Esophagus muscularis mucosa (tissue), 3 donors: Measurements from ENCODE around the gene CORO7.

ENCODE experiments used
- POLR2A ChIP-seq: fragments of 450-650 bp; IDR thresholded peaks from one replicate; pipeline ENCODE4 v1.6.1; 2017; ENCODE audit warnings: antibody characterized with exemption, moderate library complexity, mild to moderate bottlenecking, low read depth
- TF ChIP-seq, protein P1 (sequence below), 3 experiments: fragments of 200-600 bp in 2 of 3; fragments of 450-650 bp in 1 of 3; sonication (generic) in 2 of 3; IDR thresholded peaks; one replicate each; pipeline ENCODE4 v1.5.1; 2017 to 2019; ENCODE audit warnings: antibody characterized with exemption in 3 of 3, mild to moderate bottlenecking in 2 of 3, moderate library complexity in 1 of 3

DNA sequence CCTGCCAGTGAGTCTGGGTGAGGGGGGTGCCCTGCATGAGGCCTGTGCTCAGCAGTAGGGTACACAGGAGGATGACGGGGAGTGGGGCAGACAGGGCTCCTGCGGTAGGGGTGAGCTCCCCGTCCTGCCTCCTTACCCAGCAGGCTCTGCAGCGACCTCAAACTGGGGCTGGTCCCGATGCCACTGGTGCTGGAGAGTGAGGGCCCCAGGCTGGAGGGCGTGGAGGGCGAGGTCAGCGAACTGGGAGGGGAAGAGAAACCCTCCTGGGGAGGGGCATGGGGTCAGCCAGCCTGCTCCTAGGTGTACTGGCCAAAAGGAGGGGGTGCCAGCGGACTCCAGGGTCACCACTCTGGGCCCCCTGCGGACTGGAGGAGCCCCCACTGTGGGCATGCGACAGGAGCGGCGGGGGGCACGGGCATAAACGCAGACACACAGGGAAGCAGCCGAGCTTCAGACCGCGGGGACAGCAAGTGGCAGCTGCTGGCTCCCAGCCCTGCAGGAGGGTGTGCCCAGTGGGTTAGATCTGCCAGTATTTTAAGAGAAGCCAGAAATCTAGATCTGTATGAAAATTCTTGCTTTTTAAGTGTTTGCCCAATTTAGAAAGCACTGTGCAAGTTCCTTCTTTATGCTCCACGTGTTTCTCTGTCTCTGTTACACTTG lies 53.8 kb downstream of the CORO7 start:
- TF ChIP-seq POLR2A: no peak
- TF ChIP-seq, protein P1, sequence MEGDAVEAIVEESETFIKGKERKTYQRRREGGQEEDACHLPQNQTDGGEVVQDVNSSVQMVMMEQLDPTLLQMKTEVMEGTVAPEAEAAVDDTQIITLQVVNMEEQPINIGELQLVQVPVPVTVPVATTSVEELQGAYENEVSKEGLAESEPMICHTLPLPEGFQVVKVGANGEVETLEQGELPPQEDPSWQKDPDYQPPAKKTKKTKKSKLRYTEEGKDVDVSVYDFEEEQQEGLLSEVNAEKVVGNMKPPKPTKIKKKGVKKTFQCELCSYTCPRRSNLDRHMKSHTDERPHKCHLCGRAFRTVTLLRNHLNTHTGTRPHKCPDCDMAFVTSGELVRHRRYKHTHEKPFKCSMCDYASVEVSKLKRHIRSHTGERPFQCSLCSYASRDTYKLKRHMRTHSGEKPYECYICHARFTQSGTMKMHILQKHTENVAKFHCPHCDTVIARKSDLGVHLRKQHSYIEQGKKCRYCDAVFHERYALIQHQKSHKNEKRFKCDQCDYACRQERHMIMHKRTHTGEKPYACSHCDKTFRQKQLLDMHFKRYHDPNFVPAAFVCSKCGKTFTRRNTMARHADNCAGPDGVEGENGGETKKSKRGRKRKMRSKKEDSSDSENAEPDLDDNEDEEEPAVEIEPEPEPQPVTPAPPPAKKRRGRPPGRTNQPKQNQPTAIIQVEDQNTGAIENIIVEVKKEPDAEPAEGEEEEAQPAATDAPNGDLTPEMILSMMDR (IDR thresholded peaks at IDR 0.05): no peak
